Activated CD4-positive, alpha-beta T cell treated with anti-CD3 and anti-CD28 coated beads, Interleukin-2, Interleukin-4, amounts not matched to agents 100 ng/mL and 50 ng/mL, durations not matched to agents 16 hours and 8 hours (primary cell): ENCODE measurements around the gene ANKRD10.
"Not testable (repeated sequence)": the region's sequence is repeated elsewhere in the genome, so short reads cannot be mapped to it uniquely, and the experiment has no call there.

Source experiments
- DNase-seq: peaks from one replicate; pipeline ENCODE4 v3.0.0-alpha.2; 2020; ENCODE audit warnings: low spot score

The ANKRD10 gene

DNA sequence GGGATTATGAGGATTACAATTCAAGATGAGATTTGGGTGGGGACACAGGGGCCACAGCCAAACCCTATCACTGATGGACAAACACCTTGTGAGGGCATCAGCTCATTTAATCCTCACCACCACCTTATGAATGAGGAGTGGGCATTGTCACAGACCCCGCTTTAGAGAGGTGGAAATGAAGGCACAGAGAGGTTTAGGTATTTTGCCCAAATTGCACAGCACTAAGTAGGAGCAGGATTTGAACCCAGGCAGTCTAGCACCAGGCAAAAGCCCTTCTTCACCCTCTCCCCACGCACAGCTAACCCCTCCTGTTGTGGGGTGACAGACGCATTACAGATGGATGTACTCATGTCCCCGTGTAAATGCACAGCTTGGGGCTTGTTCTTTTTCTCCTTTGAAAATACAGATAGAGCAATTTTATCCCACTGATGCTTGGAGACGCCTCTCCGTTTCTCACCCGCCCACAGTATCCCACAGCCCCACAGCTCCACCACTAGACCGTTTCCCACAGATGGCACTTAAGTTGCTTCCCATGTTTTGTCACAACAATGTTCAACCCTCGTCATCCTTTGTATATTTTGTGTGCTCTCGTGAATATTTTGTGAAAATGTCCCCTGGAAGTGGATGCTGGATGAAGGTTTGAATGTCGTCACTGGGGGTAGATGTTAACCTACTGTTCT is 48.2 kb downstream of the ANKRD10 start:
- DNase-seq: no peak

- DNase-seq: no peak
Measured at GRCh38 chr13:110863685-110864084, 51.2 kb downstream of the ANKRD10 start.

- DNase-seq: no peak
Measured at GRCh38 chr13:110860983-110861382, 53.9 kb downstream of the ANKRD10 start.

- DNase-seq: no peak
Measured at GRCh38 chr13:110856942-110857835, 57.7 kb downstream of the ANKRD10 start.

GRCh38 chr13:110855363-110855762 is 59.5 kb downstream of the ANKRD10 start:
- DNase-seq: no peak

DNA sequence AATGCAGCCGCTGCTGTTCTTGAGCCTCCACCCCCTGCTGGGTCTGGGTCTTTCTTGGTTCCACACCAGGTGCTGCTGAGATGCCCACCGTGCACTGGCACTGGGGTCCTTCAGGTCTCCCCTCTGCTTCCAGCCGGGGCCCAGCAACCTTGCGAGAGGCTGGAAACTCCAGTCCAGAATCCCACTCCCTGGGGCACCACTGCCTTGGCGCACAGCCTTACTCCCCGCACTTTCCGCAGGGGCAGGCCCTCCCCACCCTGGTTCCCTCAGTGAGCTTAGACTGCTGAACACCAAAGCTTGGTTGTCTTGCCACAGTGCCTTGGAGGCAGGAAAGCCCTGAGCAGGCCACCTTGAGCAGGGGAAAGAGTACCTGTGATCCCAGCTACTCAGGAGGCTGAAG is 60.0 kb downstream of the ANKRD10 start:
- no peak for DNase-seq

DNA sequence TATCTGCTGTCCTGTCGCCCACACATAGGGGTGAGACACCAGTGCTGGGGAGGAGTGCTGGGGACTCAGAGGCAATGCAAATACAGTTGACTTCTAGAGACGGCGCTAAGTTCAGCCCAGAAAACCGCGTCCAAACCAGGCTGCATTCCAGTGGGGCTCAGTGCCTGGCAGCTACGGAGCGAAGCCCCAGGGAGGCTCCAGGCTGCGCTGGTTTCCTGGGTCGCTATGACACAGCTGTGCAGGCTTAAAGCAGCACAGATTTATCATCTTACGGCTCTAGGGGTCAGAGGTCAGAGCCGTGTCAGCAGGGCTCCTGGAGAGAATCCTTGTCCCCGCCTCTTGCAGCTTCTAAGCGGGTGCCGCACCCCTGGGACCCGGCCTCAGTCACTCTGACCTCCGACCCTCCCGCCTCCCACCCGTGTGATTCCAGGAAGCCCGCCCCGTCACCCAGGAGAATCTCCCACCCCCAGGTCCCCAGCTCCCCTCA is 61.6 kb downstream of the ANKRD10 start:
- no peak for DNase-seq

DNA sequence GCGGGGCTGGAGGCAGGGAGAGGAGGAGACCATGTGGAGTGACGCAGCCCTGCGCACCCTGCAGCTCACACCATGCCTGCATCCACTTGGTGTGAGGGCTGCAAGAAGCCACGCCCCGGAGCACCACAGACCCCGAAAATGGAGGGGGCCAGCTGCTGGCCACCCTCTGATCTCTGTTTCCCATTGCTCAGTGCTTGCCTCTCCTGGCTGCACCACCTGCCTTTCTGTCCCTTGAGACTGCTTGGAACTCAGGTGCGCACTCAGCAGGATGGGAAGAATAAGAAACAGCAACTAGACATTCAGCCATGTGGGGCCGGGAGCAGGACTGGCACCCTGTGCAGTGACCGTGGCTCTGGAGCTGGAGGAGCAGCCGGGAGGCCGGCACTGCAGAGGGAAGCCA is 64.0 kb downstream of the ANKRD10 start:
- no peak for DNase-seq

GRCh38 chr13:110850006-110850405 is 64.9 kb downstream of the ANKRD10 start:
- DNase-seq: no peak

DNA sequence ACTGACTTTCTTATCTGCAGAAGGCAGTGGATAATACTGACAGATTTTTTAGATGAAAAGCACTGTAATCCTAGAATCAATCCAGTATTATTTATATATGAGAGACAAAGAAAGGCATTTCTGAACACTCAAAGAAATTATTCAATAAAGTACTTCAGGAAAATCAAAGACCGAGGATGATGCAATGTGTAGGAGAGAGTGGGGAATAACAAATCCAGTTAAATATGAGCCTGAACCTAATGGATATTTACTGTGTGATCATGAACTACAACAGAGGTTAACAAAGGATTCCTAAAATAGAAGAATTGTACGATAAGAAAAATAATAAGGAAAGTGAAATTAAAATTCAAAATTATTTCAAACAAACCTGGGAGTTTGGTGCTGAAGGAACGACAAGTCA is 69.3 kb downstream of the ANKRD10 start:
- no peak for DNase-seq

GRCh38 chr13:110841846-110842245 is 73.0 kb downstream of the ANKRD10 start:
- DNase-seq: no peak

DNA sequence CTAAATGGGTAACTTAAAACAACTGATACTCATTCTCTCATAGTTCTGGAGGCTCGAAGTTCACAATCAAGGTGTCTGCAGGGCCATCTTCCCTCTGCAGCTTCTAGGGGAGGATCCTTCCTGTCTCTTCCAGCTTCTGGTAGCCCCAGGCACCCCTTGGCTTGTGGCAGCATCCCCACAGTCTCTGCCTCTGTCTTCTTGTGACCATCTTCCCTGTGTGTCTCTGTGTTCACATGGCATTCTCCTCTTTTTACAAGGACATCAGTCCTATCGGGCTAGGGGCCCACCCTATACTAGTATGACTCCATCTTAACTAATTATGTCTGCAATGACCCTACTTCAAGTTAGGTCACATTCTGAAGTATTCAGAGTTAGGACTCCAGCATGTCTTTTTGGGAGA is 73.5 kb downstream of the ANKRD10 start:
- no peak for DNase-seq

DNA sequence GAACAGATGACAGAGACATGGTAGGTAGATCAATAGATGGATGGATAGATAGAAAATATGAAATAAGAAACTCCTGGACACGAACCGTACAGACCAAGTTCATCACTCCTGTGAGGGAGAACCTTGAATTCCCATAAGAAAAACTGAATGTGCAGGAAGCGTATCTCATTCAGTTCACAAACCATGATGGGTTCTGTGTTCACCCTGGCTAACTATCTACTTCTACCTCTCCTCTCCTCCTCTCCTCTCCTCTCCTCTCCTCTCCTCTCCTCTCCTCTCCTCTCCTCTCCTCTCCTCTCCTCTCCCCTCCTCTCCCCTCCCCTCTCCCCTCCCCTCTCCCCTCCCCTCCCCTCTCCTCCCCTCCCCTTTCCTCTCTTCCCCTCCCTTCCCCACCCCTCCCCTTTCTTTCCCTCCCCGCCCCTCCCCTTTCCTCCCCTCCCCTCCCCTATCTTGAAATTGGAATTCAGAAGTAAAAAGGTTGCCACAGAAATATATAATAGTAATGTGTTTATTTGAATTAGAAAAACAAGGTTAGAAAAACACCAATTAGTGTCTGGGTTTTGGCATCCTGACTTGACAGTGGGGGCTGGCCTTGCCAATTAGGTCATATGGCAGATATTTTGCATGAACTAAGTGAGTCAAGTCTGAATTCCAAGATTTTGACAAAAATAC is 75.9 kb downstream of the ANKRD10 start:
- DNase-seq: no peak

- DNase-seq: no peak
Measured at GRCh38 chr13:110838116-110838515, 76.8 kb downstream of the ANKRD10 start.

DNA sequence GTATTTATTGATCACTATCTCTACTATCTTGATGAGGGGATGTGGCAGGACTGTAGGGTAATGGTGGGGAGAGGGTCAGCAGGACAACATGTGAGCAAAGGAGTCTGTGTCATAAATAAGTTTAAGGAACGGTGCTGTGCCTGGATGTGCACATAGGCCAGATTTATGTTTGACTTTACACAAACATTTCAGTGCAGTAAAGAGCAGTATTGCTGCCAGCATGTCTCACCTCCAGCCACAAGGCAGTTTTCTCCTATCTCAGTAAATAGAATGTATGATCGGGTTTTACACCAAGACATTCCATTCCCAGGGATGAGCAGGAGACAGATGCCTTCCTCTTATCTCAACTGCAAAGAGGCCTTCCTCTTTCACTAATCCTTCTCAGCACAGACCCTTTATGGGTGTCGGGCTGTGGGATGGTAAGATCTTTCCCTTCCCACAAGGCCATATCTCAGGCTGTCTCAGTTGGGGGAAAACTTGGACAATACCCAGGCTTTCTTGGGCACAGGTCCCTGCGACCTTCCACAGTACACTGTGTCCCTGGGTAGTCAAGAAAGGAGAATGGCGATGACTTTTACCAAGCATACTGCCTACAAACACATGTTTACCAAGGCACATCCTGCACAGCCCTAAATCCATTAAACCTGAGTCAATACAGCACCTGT is 77.3 kb downstream of the ANKRD10 start:
- not testable (repeated sequence) for DNase-seq

- no peak for DNase-seq
Measured at GRCh38 chr13:110836605-110836903, 78.3 kb downstream of the ANKRD10 start.

DNA sequence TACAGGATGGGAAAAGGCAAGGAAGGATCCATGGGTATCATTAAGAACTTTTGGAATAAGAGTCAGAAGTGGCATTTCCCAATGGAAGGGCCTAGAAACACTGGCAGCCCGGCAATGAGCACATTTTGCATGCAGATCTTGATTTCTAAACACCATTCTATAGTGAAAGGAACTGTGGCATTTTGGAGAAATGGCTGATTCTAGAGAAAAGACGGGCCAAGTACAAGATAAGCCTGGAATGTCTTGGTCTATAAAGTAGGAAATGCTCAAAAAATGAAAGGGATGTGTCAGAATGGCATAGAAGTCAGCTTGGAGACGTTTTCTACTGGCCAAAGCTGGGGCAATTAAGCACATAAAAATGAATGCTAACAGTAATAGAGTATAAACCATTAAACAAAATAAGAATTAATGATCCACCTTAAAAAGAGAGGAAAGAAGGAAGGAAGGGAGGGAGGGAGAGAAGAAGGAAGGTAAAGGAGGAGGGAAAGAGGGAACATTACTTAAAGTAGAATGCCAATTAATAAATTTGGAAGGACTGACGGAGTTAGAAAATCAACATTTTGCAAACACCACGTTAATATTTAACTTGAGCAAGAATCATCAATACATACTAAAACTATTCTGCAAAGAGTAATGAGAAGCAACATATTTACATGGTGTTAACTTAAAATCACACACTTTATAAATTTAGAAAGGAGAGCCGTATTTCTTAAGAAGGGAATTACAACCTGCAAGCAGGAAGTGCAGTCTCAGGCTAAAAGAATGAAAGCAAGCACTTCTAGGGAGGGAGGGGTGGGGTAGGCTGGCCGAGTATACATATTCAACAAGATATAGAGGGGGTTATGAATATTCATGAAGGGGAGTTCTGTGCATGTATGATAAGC is 78.9 kb downstream of the ANKRD10 start:
- no peak for DNase-seq

- DNase-seq: no peak
Measured at GRCh38 chr13:110834572-110834971, 80.3 kb downstream of the ANKRD10 start.

GRCh38 chr13:110832531-110832930 is 82.3 kb downstream of the ANKRD10 start:
- no peak for DNase-seq

- no peak for DNase-seq
Measured at GRCh38 chr13:110832205-110832479, 82.7 kb downstream of the ANKRD10 start.

- DNase-seq: no peak
Measured at GRCh38 chr13:110831437-110832204, 83.2 kb downstream of the ANKRD10 start.
